ENCODE data around the gene TDRD5. TPM values are rescaled to one million over a fixed set of nuclear protein-coding genes. Genes with fewer than 3 reads are reported as not detected.

TDRD5 gene
- total RNA-seq, 1 donor from 2014 or later = not detected

DNA sequence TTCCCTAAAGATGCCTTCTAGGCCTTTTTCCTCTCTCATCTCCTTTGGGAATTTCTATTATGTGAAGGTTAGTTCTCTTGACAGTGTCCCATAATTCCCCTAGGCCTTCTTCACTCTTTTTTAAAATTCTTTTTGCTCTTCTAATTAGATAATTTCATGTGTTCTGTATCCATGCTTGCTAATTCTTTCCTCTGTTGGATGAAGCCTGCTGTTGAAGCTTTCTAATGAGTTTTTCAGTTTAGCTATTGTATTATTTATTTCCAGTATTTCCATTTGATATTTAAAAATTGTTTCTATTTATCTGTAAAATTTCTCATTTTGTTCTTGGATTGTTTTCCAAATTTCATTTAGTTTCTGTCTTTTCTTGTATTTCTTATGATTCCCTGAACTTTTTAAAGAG is 123.0 kb downstream of the TDRD5 start:
- Histone ChIP-seq H3K4me1 (ENCODE audit: insufficient read depth, low read length) (no peaks in the 10 kb centered on the region), H3K4me3 (ENCODE audit: insufficient read depth, low read depth, low read length) (no peak overlapping the region), H3K9ac (ENCODE audit: low read length) (no peak overlapping the region), H3K9me3 (ENCODE audit: insufficient read depth, low read depth, low read length) (peaks cover 2% of the 10 kb centered on the region), H3K27ac (ENCODE audit: low read depth, low read length) (no peak overlapping the region), H3K4me2 (ENCODE audit: low read length) (no peak overlapping the region), H2AFZ (ENCODE audit: low read depth, low read length) (no peak overlapping the region), H4K20me1 (ENCODE audit: insufficient read depth, low read length) (no peaks in the 10 kb centered on the region), H3K79me2 (ENCODE audit: insufficient read depth, low read length) (no peaks in the 10 kb centered on the region), H3K36me3 (ENCODE audit: insufficient read depth, low read length) (no peaks in the 10 kb centered on the region), H3K27me3 (ENCODE audit: insufficient read depth, low read length) (no peaks in the 10 kb centered on the region)
- Mint-ChIP-seq H3K27me3 (ENCODE audit: low read depth, unreplicated experiment) (no peaks in the 10 kb centered on the region), H3K27ac (ENCODE audit: unreplicated experiment) (no peak overlapping the region), H3K4me1 (ENCODE audit: low read depth, unreplicated experiment) (no peaks in the 10 kb centered on the region), H3K9me3 (ENCODE audit: unreplicated experiment) (peaks cover 29% of the 10 kb centered on the region), H3K36me3 (ENCODE audit: low read depth, unreplicated experiment) (no peaks in the 10 kb centered on the region), H3K4me3 (ENCODE audit: unreplicated experiment) (no peak overlapping the region)
- FAIRE-seq = no peak
- TF ChIP-seq EZH2 (IDR thresholded peaks at IDR 0.05; ENCODE audit: insufficient read depth, low read length) = no peak
- TF ChIP-seq, protein P1, sequence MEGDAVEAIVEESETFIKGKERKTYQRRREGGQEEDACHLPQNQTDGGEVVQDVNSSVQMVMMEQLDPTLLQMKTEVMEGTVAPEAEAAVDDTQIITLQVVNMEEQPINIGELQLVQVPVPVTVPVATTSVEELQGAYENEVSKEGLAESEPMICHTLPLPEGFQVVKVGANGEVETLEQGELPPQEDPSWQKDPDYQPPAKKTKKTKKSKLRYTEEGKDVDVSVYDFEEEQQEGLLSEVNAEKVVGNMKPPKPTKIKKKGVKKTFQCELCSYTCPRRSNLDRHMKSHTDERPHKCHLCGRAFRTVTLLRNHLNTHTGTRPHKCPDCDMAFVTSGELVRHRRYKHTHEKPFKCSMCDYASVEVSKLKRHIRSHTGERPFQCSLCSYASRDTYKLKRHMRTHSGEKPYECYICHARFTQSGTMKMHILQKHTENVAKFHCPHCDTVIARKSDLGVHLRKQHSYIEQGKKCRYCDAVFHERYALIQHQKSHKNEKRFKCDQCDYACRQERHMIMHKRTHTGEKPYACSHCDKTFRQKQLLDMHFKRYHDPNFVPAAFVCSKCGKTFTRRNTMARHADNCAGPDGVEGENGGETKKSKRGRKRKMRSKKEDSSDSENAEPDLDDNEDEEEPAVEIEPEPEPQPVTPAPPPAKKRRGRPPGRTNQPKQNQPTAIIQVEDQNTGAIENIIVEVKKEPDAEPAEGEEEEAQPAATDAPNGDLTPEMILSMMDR (IDR thresholded peaks at IDR 0.05; ENCODE audit: insufficient read depth, low read depth, low read length) = no peak
- no peak for DNase-seq (ENCODE audit: low read depth)

DNA sequence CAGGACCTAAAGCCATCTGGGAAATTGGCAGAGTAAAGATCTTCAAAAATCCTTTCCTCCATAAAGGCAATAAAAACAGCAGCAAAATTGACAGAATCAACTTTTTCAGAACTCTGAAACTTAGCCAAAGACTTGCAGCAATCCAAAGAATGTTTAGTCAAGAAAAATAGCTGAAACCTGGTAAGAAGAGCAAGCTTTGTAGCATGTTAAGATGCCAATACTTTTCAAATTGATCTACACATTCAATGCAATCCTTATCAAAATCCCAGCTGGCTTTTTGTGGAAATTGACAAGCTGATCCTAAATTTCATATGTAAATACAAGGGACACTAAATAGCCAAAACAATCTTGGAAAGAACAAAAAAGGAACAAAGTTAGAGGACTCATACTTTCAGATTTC is 127.6 kb downstream of the TDRD5 start:
- Histone ChIP-seq H3K4me2 (ENCODE audit: low read length) (no peak overlapping the region), H3K9ac (ENCODE audit: low read length) (no peak overlapping the region), H3K27ac (ENCODE audit: low read depth, low read length) (no peak overlapping the region), H3K27me3 (ENCODE audit: insufficient read depth, low read length) (peaks cover 2% of the 10 kb centered on the region), H4K20me1 (ENCODE audit: insufficient read depth, low read length) (no peaks in the 10 kb centered on the region), H3K4me3 (ENCODE audit: insufficient read depth, low read depth, low read length) (no peak overlapping the region), H3K79me2 (ENCODE audit: insufficient read depth, low read length) (no peaks in the 10 kb centered on the region), H3K36me3 (ENCODE audit: insufficient read depth, low read length) (no peaks in the 10 kb centered on the region), H2AFZ (ENCODE audit: low read depth, low read length) (no peak overlapping the region), H3K9me3 (ENCODE audit: insufficient read depth, low read depth, low read length) (peaks cover 2% of the 10 kb centered on the region), H3K4me1 (ENCODE audit: insufficient read depth, low read length) (no peaks in the 10 kb centered on the region)
- TF ChIP-seq EZH2 (IDR thresholded peaks at IDR 0.05; ENCODE audit: insufficient read depth, low read length) = no peak
- TF ChIP-seq, protein P1 (IDR thresholded peaks at IDR 0.05; ENCODE audit: insufficient read depth, low read depth, low read length) = no peak
- H3K9me3 Mint-ChIP-seq (ENCODE audit: unreplicated experiment) = peaks cover 35% of the 10 kb centered on the region
- DNase-seq (ENCODE audit: low read depth) (no peak), FAIRE-seq (no peak)
- H3K4me1 Mint-ChIP-seq (ENCODE audit: low read depth, unreplicated experiment) = no peaks in the 10 kb centered on the region
- no peaks in the 10 kb centered on the region for H3K36me3 Mint-ChIP-seq (ENCODE audit: low read depth, unreplicated experiment)
- H3K27me3 Mint-ChIP-seq (ENCODE audit: low read depth, unreplicated experiment) = no peaks in the 10 kb centered on the region
- H3K4me3 Mint-ChIP-seq (ENCODE audit: unreplicated experiment) = no peak overlapping the region
- no peak overlapping the region for H3K27ac Mint-ChIP-seq (ENCODE audit: unreplicated experiment)

DNA sequence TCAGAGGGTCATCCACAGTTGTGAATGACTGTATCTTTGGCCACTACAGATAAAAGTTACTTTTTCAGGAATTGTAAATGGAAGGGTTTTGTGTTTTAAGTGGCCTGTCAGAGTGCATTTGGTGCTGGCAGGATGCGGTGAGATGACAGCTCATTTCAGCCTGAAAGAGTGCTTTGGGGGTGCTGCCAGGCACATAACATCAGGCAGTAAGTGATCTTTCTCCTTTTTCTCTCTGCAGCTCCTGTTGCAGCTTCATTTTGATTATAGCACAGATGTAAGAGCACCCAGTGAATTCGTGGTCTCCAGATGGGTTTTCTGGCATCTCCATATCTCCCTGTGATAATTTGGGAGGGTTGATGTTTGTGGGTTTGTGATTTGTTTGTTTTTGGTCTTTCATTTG is 136.6 kb downstream of the TDRD5 start:
- FAIRE-seq = no peak
- no peaks in the 10 kb centered on the region for H3K4me1 Mint-ChIP-seq (ENCODE audit: low read depth, unreplicated experiment)
- peaks cover 25% of the 10 kb centered on the region for H3K27me3 ChIP-seq (ENCODE audit: insufficient read depth, low read length)

More for the DNA sequence above, 136.6 kb downstream of the TDRD5 start:
- TF ChIP-seq, protein P1 (IDR thresholded peaks at IDR 0.05; ENCODE audit: insufficient read depth, low read depth, low read length) = no peak
- TF ChIP-seq EZH2 (IDR thresholded peaks at IDR 0.05; ENCODE audit: insufficient read depth, low read length) = no peak
- Mint-ChIP-seq H3K27me3 (ENCODE audit: low read depth, unreplicated experiment) (peaks cover 3% of the 10 kb centered on the region), H3K9me3 (ENCODE audit: unreplicated experiment) (no peaks in the 10 kb centered on the region), H3K4me3 (ENCODE audit: unreplicated experiment) (no peak overlapping the region), H3K36me3 (ENCODE audit: low read depth, unreplicated experiment) (no peaks in the 10 kb centered on the region), H3K27ac (ENCODE audit: unreplicated experiment) (no peak overlapping the region)
- no peaks in the 10 kb centered on the region for H4K20me1 ChIP-seq (ENCODE audit: insufficient read depth, low read length)
- no peak overlapping the region for H3K4me2 ChIP-seq (ENCODE audit: low read length)
- no peaks in the 10 kb centered on the region for H3K36me3 ChIP-seq (ENCODE audit: insufficient read depth, low read length)
- H3K9ac ChIP-seq (ENCODE audit: low read length) = no peak overlapping the region
- no peaks in the 10 kb centered on the region for H3K4me1 ChIP-seq (ENCODE audit: insufficient read depth, low read length)
- no peaks in the 10 kb centered on the region for H3K9me3 ChIP-seq (ENCODE audit: insufficient read depth, low read depth, low read length)
- no peaks in the 10 kb centered on the region for H3K79me2 ChIP-seq (ENCODE audit: insufficient read depth, low read length)
- no peak overlapping the region for H3K27ac ChIP-seq (ENCODE audit: low read depth, low read length)
- DNase-seq (ENCODE audit: low read depth) = no peak
- H2AFZ ChIP-seq (ENCODE audit: low read depth, low read length) = no peak overlapping the region
- no peak overlapping the region for H3K4me3 ChIP-seq (ENCODE audit: insufficient read depth, low read depth, low read length)
